Activated naive CD8-positive, alpha-beta T cell treated with anti-CD3 and anti-CD28 coated beads for 36 hours (primary cell): Measurements from ENCODE around the gene HTN1. TPM values are rescaled to one million over a fixed set of nuclear protein-coding genes. Genes with fewer than 3 reads are reported as not detected.

Experiments used
- DNase-seq: peaks from one replicate; pipeline ENCODE4 v3.0.0; 2021
- H3K27ac Mint-ChIP-seq: one replicate; pipeline ENCODE4 v1.8.0; 2022; ENCODE audit warnings: mild to moderate bottlenecking, moderate library complexity, mixed read lengths
- H3K27me3 Mint-ChIP-seq: one replicate; pipeline ENCODE4 v1.8.0; 2022; ENCODE audit warnings: mild to moderate bottlenecking, mixed read lengths
- H3K36me3 Mint-ChIP-seq: one replicate; pipeline ENCODE4 v1.8.0; 2021; ENCODE audit warnings: mild to moderate bottlenecking, mixed read lengths
- H3K4me1 Mint-ChIP-seq: one replicate; pipeline ENCODE4 v1.8.0; 2021; ENCODE audit warnings: mixed read lengths
- H3K4me3 Mint-ChIP-seq: one replicate; pipeline ENCODE4 v1.8.0; 2022; ENCODE audit warnings: mild to moderate bottlenecking, moderate library complexity, mixed read lengths
- H3K9me3 Mint-ChIP-seq: one replicate; pipeline ENCODE4 v1.8.0; 2022; ENCODE audit warnings: mixed read lengths
- total RNA-seq, 2 experiments: library from RNA; stranded (reverse); gene quantifications; one replicate each; pipeline ENCODE4 v1.2.3, GENCODE V29; 2021

HTN1 gene
- total RNA-seq, 2 experiments from 2014 or later: not detected

DNA sequence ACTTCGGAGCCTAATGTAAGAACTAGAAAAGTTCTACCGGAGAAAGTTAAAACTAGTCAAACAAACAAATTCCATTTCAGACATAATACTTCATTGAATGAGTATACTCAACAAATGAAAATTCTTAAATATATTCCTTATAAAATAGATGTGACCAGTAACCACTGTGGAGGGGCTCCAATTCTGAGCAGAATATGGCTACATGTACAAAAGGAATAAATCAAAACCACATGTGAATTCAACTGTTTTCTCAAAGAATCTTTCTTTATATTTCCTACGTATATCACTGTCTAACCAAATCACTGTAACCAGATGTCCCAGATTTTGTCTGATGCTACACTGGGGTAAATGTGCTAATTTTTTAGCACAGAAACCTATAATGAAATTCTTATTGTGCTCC lies 49.0 kb downstream of the HTN1 start:
- H3K9me3 Mint-ChIP-seq: no peaks in the 10 kb centered on the region
- H3K27me3 Mint-ChIP-seq: no peaks in the 10 kb centered on the region
- H3K27ac Mint-ChIP-seq: no peak overlapping the region
- no peak overlapping the region for H3K4me3 Mint-ChIP-seq
- H3K4me1 Mint-ChIP-seq: no peaks in the 10 kb centered on the region
- DNase-seq: no peak
- no peaks in the 10 kb centered on the region for H3K36me3 Mint-ChIP-seq

Other genes with a start within 250 kb of the HTN1 start
- not detected for gene SULT1E1, start 190.3 kb upstream of the HTN1 start, total RNA-seq
- not detected for gene CSN1S1, start 119.4 kb upstream of the HTN1 start, total RNA-seq
- not detected for gene CSN2, start 84.7 kb upstream of the HTN1 start, total RNA-seq
- not detected for gene STATH, start 54.5 kb upstream of the HTN1 start, total RNA-seq
- gene HTN3, start 22.0 kb upstream of the HTN1 start, total RNA-seq: not detected
- not detected for gene PRR27, start 103.8 kb downstream of the HTN1 start, total RNA-seq
- not detected for gene ODAM, start 145.3 kb downstream of the HTN1 start, total RNA-seq
- gene FDCSP, start 175.7 kb downstream of the HTN1 start, total RNA-seq: not detected
- gene CSN3, start 192.2 kb downstream of the HTN1 start, total RNA-seq: not detected